ENCODE measurements around the gene GINS1. TPM values are rescaled to one million over a fixed set of nuclear protein-coding genes. Genes with fewer than 3 reads are reported as not detected.

GINS1 gene
- total and polyA plus RNA-seq, 2 of the 8 experiments (the other 6 are each of a cell fraction or from before 2014, with no cell fraction given) = 44.7 to 68.4 TPM

- peak overlapping the region; percentile 86 to 98 (median 94) for H3K9ac ChIP-seq (replicated peaks in 1 of 4; ENCODE audit: extremely low read depth in 1 of 4, low read depth in 3 of 4, low read length in 3 of 4)
- H3K4me3 ChIP-seq (ENCODE audit: extremely low read depth in 1 of 4, insufficient read depth in 2 of 4, low read depth in 3 of 4, low read length in 4 of 4) = peak overlapping the region; percentile 59 to 90 (median 80)
- peak overlapping the region; percentile 81; the same call in 1 of the 2 replicates for H2BK5ac ChIP-seq (ENCODE audit: low read depth, low read length)
- H3K14ac ChIP-seq (ENCODE audit: insufficient read length) = no peak overlapping the region
- H3K36me3 ChIP-seq (ENCODE audit: control insufficient read depth in 2 of 4, insufficient read depth in 4 of 4, low read length in 3 of 4) = peaks cover 0 to 8% (median 0%) of the 10 kb centered on the region in 4 experiments; a peak in 2 of 8 replicates
- H3K18ac ChIP-seq (ENCODE audit: extremely low read depth, low read length) = no peak overlapping the region
- H2AK5ac ChIP-seq (ENCODE audit: low read depth, low read length) = no peak overlapping the region
- H3K79me2 ChIP-seq (ENCODE audit: control insufficient read depth in 1 of 2, insufficient read depth in 2 of 2, low read length in 2 of 2) = peaks cover 15 to 45% of the 10 kb centered on the region in 2 experiments
- H3K23ac ChIP-seq (ENCODE audit: insufficient read length) = no peak overlapping the region
- peaks cover 0 to 8% (median 2%) of the 10 kb centered on the region in 4 experiments; a peak in 2 of 7 replicates for H3K4me1 ChIP-seq (replicated peaks in 1 of 4; ENCODE audit: control insufficient read depth in 3 of 4, insufficient read depth in 4 of 4, low read length in 3 of 4)
- H3K27ac ChIP-seq (ENCODE audit: low read depth, low read length) = peak overlapping the region; percentile 98
- ChIA-PET CTCF (ENCODE audit: partially characterized antibody) (interaction anchor here (0.9 to 4.6 kb wide), 9 partner anchors 10 to 132 kb away, joined by 3 to 37 read pairs (median 3); no protein-coding TSS in a partner anchor), POLR2A (ENCODE audit: partially characterized antibody) (interaction anchor here (0.7 to 4.5 kb wide), 29 partner anchors 10 to 177 kb away, joined by 3 to 42 read pairs (median 5); partner anchors contain the start of genes ABHD12, NINL and PYGB)
- no peak overlapping the region for H2BK120ac ChIP-seq (replicated peaks; ENCODE audit: low read depth, low read length)
- peaks cover 4 to 5% of the 10 kb centered on the region in 2 experiments for H3K9me3 ChIP-seq (ENCODE audit: insufficient read depth in 2 of 2, low read depth in 1 of 2, low read length in 1 of 2)
- H4K5ac ChIP-seq (ENCODE audit: insufficient read length, low read depth, low read length) = no peak overlapping the region
- H4K91ac ChIP-seq (replicated peaks; ENCODE audit: insufficient read length, low read length) = no peak overlapping the region
- FAIRE-seq (no peak), DNase-seq (ENCODE audit: low read depth in 1 of 2, low spot score in 2 of 2) (no peak)
- peaks cover 2% of the 10 kb centered on the region; the same call in 1 of the 2 replicates for H3K23me2 ChIP-seq (ENCODE audit: low read depth, low read length)
- H3K27me3 ChIP-seq (replicated peaks in 1 of 4; ENCODE audit: control insufficient read depth in 3 of 4, extremely low read depth in 1 of 4, insufficient read depth in 3 of 4, low read length in 3 of 4) = no peaks in the 10 kb centered on the region
- H2BK20ac ChIP-seq (ENCODE audit: low read length) = no peak overlapping the region
- TF ChIP-seq RXRA (IDR thresholded peaks at IDR 0.05; ENCODE audit: insufficient read depth, low read depth, low read length) = no peak
- TF ChIP-seq HDAC2 (IDR thresholded peaks at IDR 0.05; ENCODE audit: borderline replicate concordance in 1 of 2, low read depth in 2 of 2, low read length in 2 of 2) = 0 out of 4 replicates have a peak, but pooled peaks of 1 of the 2 experiments have one; percentile 12
- no peak overlapping the region for H2BK12ac ChIP-seq (ENCODE audit: low read depth, low read length)
- peak overlapping the region; percentile 71 to 82 for H3K4me2 ChIP-seq (ENCODE audit: insufficient read depth in 1 of 2, low read depth in 2 of 2, low read length in 2 of 2)
- peaks cover 2 to 9% of the 10 kb centered on the region in 2 experiments for H4K20me1 ChIP-seq (replicated peaks in 1 of 2; ENCODE audit: control insufficient read depth in 1 of 2, insufficient read depth in 2 of 2, low read length in 2 of 2)
- H3K79me1 ChIP-seq (ENCODE audit: low read depth, low read length) = peaks cover 16% of the 10 kb centered on the region
- H2AFZ ChIP-seq (ENCODE audit: low read length) = no peak overlapping the region
- H4K8ac ChIP-seq (ENCODE audit: extremely low read depth, insufficient read depth, low read length) = no peak overlapping the region
- no peak overlapping the region for H2BK15ac ChIP-seq (ENCODE audit: low read length)
- 3% methylated on average over 4 of the region's 4 CpGs; no CpG with 5 or more reads in 1 of the 2 experiments for WGBS, 2 experiments (ENCODE audit: extremely low coverage in 1 of 2, insufficient coverage in 1 of 2, insufficient read length in 1 of 2, insufficient replicate concordance in 2 of 2, low coverage in 1 of 2, low lambda C conversion rate in 2 of 2, missing lambda C conversion rate in 1 of 2)
- H3K4ac ChIP-seq (replicated peaks; ENCODE audit: insufficient read length, low read depth, low read length) = no peak overlapping the region
- no peak overlapping the region for H3K56ac ChIP-seq (replicated peaks; ENCODE audit: insufficient read length, low read depth, low read length)
Observed at GRCh38 chr20:25408170-25408547, 686 bp downstream of the GINS1 start.

Measured in H1 (cell line).